ENCODE data around the gene SLC25A20.

GRCh38 chr3:48915296-48915695 is 16.6 kb upstream of the SLC25A20 start:
- TF ChIP-seq POLR2A (IDR thresholded peaks at IDR 0.05) (no peak), CTCF (IDR thresholded peaks at IDR 0.05 in 4 of 5, conservative IDR thresholded peaks at IDR 0.05 in 1 of 5) (no peak)

Data from gastrocnemius medialis (tissue), 4 donors.